ENCODE results near the gene SMAD2.

Gene SMAD2

DNA sequence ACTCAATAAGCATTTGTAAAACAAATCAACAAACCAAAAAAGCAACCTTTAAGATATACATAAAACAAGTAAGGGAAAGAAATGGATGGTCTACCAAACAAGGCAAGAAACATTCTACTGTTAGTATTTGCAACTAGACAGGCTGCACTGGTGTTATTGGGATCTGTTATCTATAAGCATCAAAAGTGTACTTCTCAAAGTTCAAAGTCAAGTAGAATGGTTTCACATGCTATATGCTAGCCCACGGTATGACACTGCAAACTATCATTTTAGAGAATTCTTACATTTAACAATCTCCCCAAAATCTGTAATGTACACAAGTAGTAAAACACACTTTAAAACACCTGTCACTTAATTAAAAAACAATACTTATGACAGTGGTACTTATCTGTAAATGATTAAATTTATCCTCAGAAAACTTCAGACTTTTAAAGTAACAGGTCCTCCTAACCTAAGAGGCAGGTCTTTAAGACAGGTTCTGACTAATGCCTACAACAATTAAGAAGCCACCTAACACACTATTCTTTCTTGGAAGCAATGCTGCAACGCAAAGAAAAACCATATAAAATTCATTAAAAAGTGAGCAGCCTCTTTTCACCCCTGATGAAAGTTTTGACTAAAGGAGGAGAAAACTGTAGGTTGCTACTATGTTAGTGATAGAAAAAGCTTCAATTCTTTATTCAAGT is 34.8 kb downstream of the SMAD2 start:
- DNase-seq (ENCODE audit: low read depth): no peak

DNA sequence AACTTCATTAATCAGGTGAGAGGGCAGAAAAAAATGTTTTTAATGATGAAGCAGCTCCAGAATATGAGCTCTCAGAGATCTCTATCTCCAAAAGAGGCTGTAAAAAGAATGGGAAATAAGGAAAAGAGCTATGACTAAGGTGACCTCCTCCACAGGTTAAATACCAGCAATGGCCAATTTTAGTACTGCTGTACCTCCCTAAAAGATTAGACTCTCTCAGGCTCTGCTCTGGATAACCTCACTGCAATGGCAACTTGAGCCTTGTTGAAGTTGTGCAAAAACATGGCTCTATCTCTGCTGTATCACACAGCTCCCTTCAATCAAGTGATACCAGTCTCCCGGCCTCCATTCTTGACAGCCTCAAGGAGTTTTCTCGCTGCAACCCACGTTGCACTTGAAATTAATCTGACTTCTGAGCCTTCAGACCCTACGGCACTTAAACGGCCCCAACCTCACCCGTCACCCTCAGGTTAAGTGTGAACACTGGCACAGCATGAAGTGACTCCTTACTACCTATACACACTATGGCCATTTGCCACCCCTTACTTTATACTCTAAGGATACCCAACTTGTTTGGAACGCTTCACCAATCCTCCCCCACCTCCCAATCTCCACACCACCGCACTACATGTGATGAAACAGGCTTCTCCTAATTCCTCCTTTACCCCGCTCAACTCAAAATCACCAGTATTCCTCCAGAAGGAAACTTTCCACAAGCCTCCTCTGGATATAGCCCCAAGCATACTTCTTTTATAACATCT is 36.3 kb downstream of the SMAD2 start:
- no peak for DNase-seq (ENCODE audit: low read depth)

- no peak for DNase-seq (ENCODE audit: low read depth)
Observed at GRCh38 chr18:47893047-47893446, 37.4 kb downstream of the SMAD2 start.

- DNase-seq (ENCODE audit: low read depth): no peak
Observed at GRCh38 chr18:47888156-47888555, 42.3 kb downstream of the SMAD2 start.

DNA sequence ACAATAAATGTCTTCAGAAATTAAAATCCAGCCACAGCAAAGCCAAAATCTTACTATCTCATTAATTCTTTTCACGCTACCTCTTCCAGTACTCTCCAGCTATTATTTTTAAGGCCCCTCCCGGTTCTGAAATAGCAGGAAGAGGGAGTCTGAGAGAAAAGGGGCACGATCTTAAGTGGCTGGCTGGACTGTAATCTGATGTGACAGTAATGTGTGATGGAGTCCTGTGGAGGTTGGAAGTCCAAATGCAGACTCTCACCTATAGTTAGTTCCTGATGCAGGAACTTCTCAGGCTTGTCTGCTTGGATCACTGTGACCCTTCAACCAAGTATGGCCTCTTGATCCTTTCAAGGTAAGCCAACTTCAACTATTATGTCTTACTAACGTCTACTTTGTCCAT is 43.2 kb downstream of the SMAD2 start:
- no peak for DNase-seq (ENCODE audit: low read depth)

- no peak for DNase-seq (ENCODE audit: low read depth)
Observed at GRCh38 chr18:47883771-47884413, 46.6 kb downstream of the SMAD2 start.

DNA sequence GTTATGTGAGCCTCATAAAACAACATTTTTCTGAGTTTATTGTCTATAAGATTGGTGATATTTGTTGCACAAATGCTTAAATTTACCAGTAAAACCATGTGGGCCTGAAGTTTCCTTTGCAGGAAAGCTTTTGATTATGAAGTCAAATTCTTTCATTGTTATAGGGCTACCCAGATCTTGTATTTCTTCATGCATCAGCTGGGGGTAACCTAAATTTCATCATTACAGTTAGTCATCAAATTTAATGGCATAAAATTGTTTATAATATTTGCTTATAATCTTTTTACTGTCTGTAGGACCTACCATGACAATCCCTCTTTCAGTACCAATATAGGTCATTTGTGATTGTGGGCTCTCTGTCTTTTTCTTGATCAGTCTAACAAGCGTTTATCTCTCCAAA is 47.8 kb downstream of the SMAD2 start:
- no peak for DNase-seq (ENCODE audit: low read depth)

- no peak for DNase-seq (ENCODE audit: low read depth)
Observed at GRCh38 chr18:47881752-47882455, 48.6 kb downstream of the SMAD2 start.

GRCh38 chr18:47881042-47881441 is 49.4 kb downstream of the SMAD2 start:
- no peak for DNase-seq (ENCODE audit: low read depth)

- no peak for DNase-seq (ENCODE audit: low read depth)
Observed at GRCh38 chr18:47877892-47878291, 52.6 kb downstream of the SMAD2 start.

DNA sequence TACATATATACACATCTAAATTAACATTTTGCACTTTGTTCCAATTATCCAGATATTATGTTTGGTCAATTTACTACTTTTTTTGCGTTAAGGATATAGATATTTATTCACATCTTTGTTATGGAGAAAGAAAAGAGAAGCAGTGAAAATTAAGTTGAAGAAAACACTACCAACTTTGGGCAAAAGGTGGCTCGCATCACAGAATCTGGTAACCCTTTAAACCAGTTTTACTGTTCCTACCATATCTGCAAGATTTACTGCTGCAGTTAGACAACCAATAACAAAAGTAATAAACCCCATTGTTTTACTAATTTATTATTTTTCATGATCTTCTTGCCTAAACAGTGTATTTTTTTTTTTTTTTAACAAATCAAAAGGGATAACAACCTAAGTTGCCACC is 53.6 kb downstream of the SMAD2 start:
- no peak for DNase-seq (ENCODE audit: low read depth)

DNA sequence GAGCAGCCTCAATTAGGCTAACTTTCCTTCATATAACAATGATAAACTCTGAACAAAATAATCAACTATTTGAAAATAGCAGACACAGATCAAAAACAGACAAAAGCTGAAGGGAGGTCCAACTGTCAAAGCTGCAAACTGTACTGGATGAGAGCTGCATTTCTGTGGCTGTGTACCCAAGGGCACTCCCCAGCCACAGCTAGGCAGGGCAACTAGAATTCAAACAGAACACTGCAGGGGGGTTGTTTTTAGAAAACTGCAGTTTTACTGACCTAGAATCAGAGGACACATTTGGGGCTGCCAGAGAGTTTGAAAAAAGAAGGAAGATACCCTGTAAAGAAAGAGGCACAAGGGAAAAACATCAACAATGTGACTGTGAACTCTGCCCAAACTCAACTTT is 56.8 kb downstream of the SMAD2 start:
- DNase-seq (ENCODE audit: low read depth): no peak

GRCh38 chr18:47872426-47872825 is 58.0 kb downstream of the SMAD2 start:
- no peak for DNase-seq (ENCODE audit: low read depth)

- no peak for DNase-seq (ENCODE audit: low read depth)
Observed at GRCh38 chr18:47871288-47871687, 59.2 kb downstream of the SMAD2 start.

DNA sequence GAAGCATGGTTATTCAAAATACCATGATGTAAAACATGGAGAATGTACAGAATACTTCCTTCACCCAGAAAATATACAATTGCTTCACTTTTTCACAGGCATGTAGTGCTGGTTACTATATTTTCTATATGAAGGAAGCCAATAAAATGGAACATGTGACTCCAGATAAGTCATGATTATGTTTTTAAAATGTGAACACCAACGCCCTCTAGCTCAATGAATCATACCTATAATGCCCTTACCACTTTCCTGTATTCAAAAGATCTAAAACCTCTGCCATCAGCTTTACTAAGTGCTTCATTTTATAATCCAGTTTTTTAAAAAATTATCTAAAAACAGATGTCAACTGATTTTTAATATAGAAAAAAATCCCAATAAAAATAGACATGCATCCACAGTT is 59.9 kb downstream of the SMAD2 start:
- DNase-seq (ENCODE audit: low read depth): no peak

- DNase-seq (ENCODE audit: low read depth): no peak
Observed at GRCh38 chr18:47868744-47869143, 61.7 kb downstream of the SMAD2 start.

GRCh38 chr18:47865183-47865582 is 65.3 kb downstream of the SMAD2 start:
- no peak for DNase-seq (ENCODE audit: low read depth)

DNA sequence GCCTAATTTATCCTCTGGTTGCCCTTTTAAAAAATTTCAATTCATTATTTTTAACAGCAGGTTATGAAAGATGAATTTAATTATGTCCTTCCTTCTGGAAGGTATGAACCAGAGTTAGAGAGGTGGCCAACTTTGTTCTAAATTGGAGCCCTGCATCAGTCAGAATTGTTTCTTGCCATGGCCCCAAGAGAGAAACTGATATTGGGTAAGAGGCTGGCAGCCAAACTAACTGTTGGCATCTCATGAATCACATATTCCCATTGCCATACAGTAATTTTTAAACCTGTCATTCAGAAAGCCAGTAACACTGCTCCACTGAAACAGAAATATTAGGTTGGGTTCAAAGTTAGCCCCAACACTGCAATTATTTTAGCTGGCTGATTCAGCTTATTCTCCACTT is 67.4 kb downstream of the SMAD2 start:
- no peak for DNase-seq (ENCODE audit: low read depth)

GRCh38 chr18:47858607-47859006 is 71.9 kb downstream of the SMAD2 start:
- DNase-seq (ENCODE audit: low read depth): no peak

DNA sequence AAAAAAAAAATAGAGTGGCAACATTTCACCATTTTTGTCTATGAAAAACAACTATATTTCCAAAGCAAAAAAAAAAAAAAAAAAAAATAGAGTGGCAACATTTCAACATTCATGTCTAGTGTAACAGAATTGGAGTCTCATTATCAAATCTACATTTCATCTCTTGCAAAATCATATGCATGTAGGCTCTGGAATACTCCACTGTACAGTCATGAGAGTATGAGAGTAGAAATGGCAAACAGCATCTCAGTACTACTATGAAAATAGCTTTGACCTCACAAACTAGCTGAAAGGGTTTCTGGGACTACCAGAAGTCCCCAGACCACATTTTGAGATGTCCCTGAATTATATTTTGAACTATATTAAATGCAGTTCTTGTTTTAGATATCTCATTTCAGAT is 82.8 kb downstream of the SMAD2 start:
- DNase-seq (ENCODE audit: low read depth): no peak

GRCh38 chr18:47846431-47846830 is 84.0 kb downstream of the SMAD2 start:
- no peak for DNase-seq (ENCODE audit: low read depth)

- no peak for DNase-seq (ENCODE audit: low read depth)
Observed at GRCh38 chr18:47844828-47845498, 85.5 kb downstream of the SMAD2 start.
